ENCODE data around the gene ADARB2.

The ADARB2 gene

GRCh38 chr10:1683649-1684048 is 53.7 kb downstream of the ADARB2 start:
- DNase-seq = no peak

DNA sequence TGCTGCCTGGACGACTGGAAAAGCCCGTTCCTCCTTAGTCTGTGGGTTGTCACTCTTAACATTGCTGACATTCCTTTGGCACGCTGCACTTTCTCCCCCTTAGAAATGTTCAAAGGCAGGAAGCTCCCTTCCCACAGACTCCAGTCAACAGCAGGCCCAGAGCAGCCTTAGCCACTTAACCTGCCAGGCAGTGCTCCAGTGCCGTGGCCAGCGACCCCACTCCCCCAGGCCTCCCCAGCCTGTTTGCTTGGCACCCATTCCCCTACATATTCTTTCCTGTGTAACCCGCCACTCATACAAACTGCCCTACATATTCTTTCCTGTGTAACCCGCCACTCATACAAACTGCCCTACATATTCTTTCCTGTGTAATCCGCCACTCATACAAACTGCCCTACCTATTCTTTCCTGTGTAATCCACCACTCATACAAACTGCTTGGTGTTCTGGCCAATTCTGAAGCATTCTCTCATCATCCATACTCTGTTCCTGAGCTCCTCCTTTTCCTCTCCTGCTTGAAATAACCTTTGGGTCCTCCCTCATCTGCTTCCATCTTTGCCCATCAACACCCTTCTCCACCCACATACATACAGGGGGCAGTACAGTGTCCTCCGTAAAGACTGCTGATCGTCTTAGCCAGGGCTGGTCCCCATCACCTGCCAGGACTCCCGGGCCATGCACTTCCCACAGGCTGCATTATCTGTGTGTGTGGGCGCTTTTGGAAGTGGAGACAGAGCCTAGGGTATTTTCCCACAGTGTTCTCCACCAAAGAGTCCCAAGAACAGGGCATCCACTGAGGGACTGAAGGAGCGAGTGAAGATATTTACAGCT is 57.3 kb downstream of the ADARB2 start:
- DNase-seq = no peak

DNA sequence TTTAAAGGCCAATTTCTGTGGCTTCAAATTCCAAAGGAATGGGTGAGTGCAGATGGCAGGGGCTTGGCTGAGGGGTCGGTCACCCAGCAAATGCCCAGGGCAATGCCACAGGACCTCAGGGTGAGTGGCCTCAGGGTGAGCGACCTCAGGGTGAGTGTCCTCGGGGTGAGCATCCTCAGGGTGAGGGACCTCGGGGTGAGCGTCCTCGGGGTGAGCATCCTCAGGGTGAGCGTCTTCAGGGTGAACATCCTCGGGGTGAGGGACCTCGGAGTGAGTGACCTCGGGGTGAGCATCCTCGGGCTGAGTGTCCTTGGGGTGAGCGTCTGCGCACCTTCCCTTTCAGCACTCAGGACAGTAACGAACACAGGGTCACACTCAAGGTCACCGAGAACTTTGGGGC is 59.2 kb downstream of the ADARB2 start:
- no peak for DNase-seq

DNA sequence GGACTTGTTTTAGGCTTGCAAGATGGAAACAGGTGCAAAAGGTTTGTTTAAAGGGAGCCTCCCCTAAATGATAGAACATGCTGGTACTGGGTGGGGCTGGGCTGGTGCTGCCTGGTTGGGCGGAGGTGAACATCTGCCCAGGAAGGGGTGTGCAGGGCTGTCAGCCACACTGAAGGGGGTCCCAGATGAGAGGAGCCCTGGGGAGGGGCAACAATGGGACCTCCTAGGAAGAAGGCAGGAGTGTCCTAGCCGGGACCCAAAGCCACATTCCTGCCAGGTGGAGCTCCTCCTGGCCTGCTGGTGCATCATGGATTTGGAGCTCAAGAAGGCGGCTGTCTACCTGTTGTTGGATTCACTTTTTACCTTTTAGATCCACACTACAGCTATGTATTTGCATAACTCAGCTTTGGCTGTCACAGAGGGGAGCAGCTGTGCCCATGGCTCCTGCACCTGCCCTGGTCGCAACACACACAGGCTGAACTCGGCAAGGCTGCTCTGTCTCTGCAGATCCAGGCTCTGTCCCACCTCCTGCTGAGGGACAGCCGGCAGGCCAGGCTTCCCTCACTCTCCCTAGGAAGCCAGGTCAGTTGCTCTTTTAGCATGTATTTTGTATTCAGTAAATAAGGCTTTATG is 59.9 kb downstream of the ADARB2 start:
- DNase-seq = no peak

GRCh38 chr10:1674501-1674900 is 62.8 kb downstream of the ADARB2 start:
- no peak for DNase-seq

- DNase-seq = no peak
Measured at GRCh38 chr10:1673568-1674345, 63.6 kb downstream of the ADARB2 start.

GRCh38 chr10:1672001-1672781 is 65.1 kb downstream of the ADARB2 start:
- DNase-seq = no peak

GRCh38 chr10:1671366-1672000 is 65.8 kb downstream of the ADARB2 start:
- DNase-seq = no peak

DNA sequence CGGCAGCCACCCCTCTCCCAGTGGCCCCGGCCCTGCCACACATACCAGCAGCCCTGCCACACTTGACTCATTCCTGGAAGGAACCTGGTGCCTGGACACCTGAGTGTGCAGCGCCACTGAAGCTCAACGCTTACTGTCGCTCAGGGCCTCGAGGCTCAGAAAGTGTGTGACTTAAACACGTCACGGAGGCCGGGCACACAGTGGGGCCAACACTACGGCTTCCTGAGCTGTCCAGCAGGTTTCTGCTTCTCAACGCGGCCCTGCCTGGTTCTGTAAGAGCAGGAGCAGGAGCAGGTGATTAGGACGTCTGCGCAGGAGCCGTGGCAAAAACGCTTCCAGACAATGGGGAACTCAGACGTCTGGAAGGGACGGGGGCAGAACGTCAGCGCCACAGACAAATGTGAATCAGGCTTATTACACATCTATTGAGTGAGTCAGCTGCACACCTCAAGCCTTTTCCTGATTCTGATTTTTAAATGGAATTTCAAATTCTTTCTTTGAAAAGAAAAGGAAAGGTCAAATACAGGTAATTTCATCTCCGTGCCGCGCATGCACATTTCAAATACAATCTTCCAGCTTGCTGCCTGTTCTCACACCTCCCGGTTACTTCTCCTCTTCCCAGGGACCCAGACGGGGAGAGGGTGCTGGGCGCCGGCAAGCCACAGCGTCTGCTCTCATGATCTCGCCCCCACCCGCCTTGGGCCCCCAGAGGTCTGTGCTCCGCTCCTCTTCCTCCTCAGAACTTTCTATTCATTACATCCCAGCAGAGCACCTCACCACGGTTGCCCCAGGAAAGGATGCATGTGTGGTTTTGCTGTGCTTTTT is 66.6 kb downstream of the ADARB2 start:
- DNase-seq = no peak

DNA sequence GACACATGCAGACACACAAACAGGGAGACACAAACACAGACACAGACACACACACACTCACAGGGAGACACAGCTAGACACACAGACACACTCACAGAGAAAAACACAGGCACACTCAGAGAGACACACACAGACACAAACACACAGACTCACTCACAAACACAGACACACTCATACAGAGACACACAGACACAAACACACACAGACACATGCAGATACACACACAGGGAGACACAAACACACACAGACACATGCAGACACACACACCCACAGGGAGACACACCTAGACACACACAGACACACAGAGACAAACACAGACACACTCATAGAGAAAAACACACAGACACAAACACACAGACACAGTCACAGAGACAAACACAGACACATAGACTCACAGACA is 67.9 kb downstream of the ADARB2 start:
- no peak for DNase-seq

- no peak for DNase-seq
Measured at GRCh38 chr10:1668399-1668798, 68.9 kb downstream of the ADARB2 start.

GRCh38 chr10:1667392-1667791 is 69.9 kb downstream of the ADARB2 start:
- DNase-seq = no peak

- no peak for DNase-seq
Measured at GRCh38 chr10:1666147-1666546, 71.2 kb downstream of the ADARB2 start.

GRCh38 chr10:1665681-1666080 is 71.6 kb downstream of the ADARB2 start:
- DNase-seq = no peak

- no peak for DNase-seq
Measured at GRCh38 chr10:1665021-1665661, 72.2 kb downstream of the ADARB2 start.

DNA sequence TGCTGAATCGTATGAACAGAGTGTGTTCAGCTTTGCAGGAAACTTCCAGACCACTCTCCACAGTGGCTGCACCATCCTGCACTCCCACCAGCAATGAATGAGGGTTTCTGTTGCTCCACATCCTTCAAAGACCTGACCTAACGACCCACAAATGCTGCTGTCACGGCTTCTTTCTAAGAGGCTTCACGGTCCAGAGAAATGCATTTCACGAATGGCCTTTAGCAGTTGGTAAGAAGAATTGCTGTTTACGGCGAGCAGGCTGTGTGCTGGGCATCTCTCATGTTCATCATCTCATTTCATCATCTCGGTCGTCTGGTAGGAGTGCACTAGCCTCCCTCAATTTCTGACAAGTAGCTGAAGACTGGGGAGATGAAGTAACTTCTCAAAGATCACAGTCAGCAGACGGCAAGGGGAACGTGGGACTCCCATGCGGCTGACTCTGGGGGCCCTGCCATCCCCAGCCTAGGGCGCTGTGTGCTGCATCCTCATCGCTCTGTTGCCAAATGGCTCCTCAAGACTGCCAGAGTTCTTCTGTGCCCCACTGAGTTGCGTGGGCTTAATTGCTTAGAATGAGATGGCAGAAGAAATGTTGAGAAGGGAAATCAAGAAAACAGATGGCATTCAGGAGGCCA is 72.9 kb downstream of the ADARB2 start:
- no peak for DNase-seq

GRCh38 chr10:1663226-1663625 is 74.1 kb downstream of the ADARB2 start:
- DNase-seq = no peak

GRCh38 chr10:1662438-1663025 is 74.8 kb downstream of the ADARB2 start:
- no peak for DNase-seq

- no peak for DNase-seq
Measured at GRCh38 chr10:1661859-1662437, 75.4 kb downstream of the ADARB2 start.

DNA sequence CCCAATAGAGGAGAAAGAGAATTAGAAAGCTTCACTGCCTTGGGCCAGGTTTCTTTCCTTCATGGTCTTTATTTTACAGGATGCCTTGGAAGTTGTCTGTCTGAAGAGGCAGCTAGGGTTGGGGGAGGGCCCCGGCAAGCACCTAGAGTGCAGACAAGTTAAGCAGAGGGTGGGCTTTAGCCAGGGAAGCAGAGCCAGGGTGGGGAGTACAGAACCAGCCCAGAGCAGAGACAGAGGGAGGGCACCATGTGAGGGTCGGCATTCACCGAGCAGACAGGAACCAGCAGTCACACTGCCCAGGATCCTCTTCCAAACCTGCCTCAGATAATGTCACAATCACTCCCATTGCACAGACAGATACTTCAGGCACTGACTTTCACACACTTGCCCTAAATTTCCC is 75.9 kb downstream of the ADARB2 start:
- no peak for DNase-seq

Measured in NCI-H2029 treated with DMSO at 0.1 percent for 48 hours (cell line).